ENCODE data around the gene C20orf202.

C20orf202 gene

DNA sequence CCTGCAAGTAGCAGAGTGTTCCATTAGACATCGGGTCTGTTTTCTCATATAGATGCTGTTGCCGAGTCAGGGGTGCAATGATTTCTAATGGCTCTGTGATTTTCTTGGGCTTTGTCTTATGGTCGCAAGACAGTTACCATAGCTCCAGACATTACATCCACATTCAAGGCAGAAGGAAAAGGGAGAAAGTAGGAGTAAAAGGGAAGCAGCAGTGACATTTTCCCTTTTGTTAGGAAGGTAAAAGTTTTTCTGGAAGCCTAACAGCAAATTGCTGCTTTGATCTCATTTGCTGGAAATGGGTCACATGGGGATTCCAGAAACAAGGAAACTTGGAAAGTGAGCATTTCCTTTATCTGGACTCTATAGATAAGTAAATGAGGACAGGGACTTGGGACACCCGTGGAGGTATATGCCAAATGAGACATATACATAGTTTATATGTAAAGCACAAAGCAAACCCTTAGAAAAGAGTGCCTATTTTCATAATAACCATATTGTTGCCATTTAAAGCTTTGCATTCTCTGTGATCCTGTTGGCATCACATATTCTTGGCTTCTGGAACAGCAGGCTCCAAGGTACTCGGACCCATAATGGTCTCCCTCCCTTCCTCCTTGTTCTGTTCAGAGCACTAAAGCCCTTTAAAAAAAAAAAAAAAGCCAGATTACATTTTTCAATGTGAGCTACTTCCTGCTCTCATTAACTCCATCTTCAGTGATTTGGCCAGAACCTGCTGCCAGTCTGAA, at the start of gene C20orf202:
Gene C20orf202, plus strand, starts transcription at position 693 of the 743 bp plus-strand sequence. CDS start 132 bp downstream, outside the sequence.
- no peak for DNase-seq (ENCODE audit: low spot score)

DNA sequence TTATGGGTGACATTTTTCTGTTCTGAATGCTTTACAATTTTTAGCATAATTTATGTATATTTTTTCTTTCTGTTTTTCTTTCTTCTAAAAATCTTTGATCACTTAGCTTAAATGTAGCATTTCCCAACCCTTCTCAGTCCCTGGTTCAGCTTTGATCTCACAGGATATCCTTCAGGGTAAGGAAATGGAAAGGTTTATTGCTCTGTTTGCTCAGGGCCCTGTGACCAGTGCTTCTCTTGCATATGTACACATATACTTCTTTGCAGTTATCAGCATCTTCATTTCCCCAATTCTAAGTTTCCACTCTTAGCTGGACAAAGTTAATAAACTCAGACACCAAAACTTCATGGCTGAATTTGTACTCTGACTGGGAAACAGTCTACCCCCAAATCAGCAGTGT, 49.0 kb upstream of the C20orf202 start:
- DNase-seq (ENCODE audit: low spot score), result no peak

GRCh38 chr20:1154691-1155090, 48.6 kb upstream of the C20orf202 start:
- no peak for DNase-seq (ENCODE audit: low spot score)

DNA sequence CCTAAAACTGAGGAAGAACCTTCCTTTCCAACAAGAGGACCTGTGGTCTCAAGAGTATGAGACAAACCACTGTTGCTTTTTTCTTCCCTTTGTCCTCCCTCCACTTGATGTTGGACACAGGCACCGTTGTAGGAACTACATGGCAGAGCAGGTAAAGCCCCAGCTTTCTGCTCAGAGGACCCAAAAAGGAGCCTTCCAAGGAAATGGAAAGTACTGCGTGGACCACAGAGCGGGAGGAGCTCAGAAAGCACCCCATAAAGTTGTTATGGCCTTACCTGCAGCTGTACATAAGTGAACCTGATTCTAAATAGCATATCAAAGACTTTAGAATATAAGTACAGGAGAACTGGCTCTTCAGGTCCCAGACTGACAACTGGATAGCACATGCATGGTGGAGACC, 47.9 kb upstream of the C20orf202 start:
- no peak for DNase-seq (ENCODE audit: low spot score)

GRCh38 chr20:1160496-1160895, 42.8 kb upstream of the C20orf202 start:
- no peak for DNase-seq (ENCODE audit: low spot score)

GRCh38 chr20:1160991-1161390, 42.3 kb upstream of the C20orf202 start:
- no peak for DNase-seq (ENCODE audit: low spot score)

DNA sequence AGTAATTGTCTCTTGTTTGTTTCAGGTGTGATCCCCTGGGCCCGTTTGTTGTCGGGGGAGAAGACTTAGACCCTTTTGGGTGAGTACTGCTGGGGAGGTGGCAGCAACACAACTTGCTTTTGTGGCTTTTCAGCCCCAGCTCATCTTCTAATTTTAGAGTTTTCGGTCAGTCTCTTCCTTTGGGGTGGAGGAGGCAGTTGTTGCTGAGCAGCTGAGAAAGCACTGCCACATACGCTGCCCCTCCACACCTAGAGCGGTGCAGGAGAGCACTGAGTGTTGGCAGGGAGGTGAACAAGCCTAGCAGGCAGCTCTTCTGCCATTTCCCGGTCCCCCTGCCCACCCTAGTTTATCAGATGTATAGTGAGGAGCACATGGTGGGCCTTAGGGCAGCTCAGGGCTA, 40.1 kb upstream of the C20orf202 start:
- no peak for DNase-seq (ENCODE audit: low spot score)

GRCh38 chr20:1163653-1164052, 39.6 kb upstream of the C20orf202 start:
- no peak for DNase-seq (ENCODE audit: low spot score)

DNA sequence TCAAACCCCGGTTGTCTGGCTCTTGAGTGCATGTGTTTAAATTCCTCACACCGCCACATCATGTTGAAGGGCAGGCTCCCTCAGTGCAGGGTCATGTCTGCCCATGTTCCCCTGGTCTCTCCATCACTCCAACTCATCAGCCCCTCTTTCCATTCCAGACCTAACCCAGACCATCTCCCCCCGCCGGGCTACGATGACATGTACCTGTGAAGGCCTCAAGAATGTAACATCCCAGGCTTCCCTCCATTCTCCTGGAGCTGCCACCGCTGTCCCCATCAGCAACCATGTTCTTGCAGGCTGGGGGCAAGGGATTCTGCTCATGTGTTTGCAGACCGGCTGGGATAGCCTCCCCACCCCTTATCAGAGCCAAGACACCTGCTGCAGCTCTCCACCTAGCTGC, 38.4 kb upstream of the C20orf202 start:
- DNase-seq (ENCODE audit: low spot score), result no peak

DNA sequence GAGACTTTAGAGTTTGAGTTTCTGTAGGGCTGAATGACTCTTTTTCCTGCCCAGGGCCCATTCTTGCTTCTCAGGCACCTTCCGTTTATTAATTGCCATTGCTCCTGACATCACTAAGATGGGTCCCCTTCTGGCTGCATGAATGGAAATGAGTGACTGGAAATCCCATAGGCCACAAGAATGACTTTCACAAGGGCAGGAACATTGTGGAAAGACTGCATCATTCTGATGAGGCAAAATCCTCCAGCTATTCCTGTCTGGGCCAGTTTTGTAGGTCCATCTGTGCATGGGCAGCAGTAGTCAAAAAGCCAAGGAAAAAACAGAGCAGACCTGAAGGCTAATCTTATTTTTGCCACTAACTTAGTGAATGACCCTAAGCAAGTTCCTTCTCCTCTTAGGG, 37.7 kb upstream of the C20orf202 start:
- no peak for DNase-seq (ENCODE audit: low spot score)

GRCh38 chr20:1165941-1166340, 37.3 kb upstream of the C20orf202 start:
- no peak for DNase-seq (ENCODE audit: low spot score)

GRCh38 chr20:1166948-1167720, 36.1 kb upstream of the C20orf202 start:
- DNase-seq (ENCODE audit: low spot score), result no peak

DNA sequence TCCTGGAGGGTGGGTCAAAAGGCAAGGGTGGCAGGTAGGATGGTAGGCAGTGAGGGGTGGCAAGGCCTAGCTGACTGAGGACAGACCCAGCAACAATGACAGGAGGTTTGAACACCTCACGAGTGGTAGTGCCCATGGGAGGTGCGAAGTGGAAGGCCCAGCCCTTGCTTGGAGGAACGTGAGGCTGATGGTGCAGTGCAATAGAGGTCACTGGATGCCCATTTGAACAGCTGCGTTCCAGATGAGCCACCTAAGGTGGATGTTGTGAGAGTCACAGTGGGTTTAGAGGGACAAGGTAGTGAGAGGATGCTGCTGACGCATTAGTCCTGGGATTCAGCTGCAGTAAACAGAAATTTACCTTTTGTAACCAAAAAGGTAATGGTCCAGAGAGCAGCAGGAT, 34.0 kb upstream of the C20orf202 start:
- DNase-seq (ENCODE audit: low spot score), result no peak

DNA sequence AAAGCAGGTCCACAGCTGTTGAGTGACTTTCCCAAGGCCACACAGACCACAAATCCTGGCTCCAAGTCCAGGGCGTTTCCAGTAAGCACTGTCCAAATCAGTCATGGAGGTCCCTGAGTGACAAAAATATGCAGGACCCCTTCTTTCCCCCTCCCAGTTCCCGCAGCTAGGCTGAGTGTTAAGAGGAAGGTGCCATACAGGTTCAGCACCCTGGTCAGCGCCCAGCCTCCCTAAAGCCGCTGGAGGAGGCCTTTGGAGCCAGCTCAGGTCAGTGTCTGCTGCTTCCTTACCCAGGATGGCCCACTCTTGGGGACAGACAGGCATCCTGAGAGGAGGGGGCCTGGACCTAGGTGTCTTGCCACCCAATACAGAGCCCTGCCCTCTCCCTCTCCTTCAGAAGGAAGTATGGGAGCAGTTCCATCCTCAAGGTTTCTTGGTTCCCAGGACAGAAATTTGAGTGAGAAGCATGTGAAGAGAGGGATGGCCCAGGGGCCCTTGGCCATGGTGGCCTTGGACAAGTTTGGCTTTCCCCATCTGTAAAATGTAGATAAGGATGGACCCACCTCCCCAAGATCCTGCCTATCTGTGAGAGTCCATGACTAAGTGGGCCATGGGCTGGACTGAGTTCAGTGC, 31.7 kb upstream of the C20orf202 start:
- no peak for DNase-seq (ENCODE audit: low spot score)

GRCh38 chr20:1173698-1174097, 29.6 kb upstream of the C20orf202 start:
- no peak for DNase-seq (ENCODE audit: low spot score)

GRCh38 chr20:1174787-1175186, 28.5 kb upstream of the C20orf202 start:
- DNase-seq (ENCODE audit: low spot score), result no peak

DNA sequence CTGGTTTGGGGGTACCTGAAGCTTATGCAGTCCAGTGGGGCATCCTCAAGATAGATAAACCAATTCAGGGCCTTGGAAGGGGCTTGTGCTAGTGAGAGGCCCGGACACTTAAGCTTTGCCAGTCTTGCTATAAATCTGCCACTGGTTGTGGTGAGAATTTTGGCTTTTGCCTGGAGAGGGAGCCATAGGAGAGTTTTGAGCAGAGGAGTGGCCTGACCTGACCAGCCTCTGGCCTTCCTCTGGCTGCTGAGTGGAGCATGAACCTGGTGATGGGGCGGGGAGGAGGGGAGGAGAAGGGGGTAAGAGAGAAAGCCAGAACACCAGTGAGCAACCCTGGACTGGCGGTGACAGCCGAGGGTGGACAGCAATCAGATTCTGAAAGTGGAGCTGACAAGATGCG, 25.6 kb upstream of the C20orf202 start:
- DNase-seq (ENCODE audit: low spot score), result no peak

GRCh38 chr20:1178103-1178502, 25.2 kb upstream of the C20orf202 start:
- no peak for DNase-seq (ENCODE audit: low spot score)

DNA sequence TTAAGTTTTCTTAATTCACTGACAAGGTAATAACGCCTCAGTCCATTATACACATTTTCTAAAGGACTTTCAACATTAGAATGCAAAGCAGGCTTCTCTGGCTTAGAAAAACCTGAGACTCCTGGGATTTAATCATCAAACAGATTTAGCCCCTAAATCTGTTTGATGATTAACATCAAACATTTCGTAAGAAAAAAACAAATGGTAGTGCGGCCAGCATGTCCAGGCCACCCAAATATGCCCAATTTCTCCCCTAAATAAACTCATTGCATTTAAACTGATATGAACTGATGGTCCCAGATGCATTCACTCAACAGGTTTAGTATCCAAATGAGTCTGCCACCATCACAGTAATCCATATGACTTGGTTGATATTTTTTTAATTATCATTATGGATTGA, 24.6 kb upstream of the C20orf202 start:
- DNase-seq (ENCODE audit: low spot score), result no peak

DNA sequence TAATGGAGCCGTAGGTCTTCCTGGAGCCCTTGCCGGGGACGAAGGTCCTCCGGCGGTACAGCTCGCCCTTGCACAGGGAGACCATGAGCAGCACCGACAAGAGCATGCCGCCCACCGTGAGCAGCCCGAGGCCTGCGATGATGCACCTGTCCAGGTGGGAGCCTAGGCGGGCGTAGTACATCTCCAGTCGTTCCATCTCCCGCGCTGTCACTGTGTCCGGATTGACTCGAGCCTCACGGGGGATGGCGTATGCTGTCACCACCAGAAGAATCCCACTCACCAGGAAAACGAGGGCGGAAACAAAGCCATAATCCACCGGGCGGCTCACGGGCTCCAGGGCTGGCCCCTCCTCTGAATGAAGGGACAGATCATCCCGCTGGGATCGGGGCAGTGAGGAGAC, 22.3 kb upstream of the C20orf202 start:
- DNase-seq (ENCODE audit: low spot score), result no peak

GRCh38 chr20:1182106-1182505, 21.1 kb upstream of the C20orf202 start:
- no peak for DNase-seq (ENCODE audit: low spot score)

DNA sequence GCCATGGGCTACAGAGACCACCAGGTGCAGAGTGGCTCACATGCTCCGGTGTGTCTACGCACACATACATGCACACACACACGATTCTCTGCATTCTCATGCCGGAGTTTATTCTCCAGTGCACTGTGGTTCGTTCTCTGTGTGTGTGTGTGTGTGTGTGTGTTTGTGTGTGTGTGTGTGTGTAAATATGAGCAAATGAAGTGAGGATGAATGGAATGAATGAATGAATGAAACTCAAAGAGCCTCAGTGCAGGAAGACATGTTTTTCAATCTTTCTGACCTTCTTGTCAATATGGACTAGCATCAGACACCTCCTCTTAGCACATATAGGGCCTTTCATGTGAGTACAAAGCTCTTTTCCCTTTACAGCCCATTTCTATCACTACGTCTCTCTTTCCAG, 20.1 kb upstream of the C20orf202 start:
- DNase-seq (ENCODE audit: low spot score), result no peak

DNA sequence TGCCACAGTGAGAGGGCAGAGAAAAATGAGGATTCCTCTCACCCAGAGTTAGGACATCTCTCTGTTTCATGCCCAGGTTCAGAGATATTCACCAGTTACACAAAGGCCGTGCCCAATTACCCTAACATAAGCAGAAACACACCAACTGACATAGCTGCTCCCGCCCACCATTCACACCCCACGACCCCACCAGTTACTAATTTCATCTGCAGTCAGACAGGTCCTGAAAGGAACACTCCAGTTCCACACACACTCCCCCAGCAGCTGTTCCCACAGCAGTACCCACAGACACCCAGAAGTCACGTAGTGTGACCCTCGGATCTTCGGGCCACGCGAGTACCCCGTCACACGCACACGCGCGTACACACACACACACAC, 19.0 kb upstream of the C20orf202 start:
- no peak for DNase-seq (ENCODE audit: low spot score)

All from globus pallidus (tissue), 1 donor.